GM18519 (cell line): ENCODE results near the gene CXCL17.

Experiments
- ATAC-seq: cut with Tn5 transposase; IDR thresholded peaks from one replicate; pipeline ENCODE4 v1.9.1; 2021; ENCODE audit warnings: mild to moderate bottlenecking, moderate library complexity; ENCODE audit not compliant: unreplicated experiment, low FRiP score

Gene CXCL17

DNA sequence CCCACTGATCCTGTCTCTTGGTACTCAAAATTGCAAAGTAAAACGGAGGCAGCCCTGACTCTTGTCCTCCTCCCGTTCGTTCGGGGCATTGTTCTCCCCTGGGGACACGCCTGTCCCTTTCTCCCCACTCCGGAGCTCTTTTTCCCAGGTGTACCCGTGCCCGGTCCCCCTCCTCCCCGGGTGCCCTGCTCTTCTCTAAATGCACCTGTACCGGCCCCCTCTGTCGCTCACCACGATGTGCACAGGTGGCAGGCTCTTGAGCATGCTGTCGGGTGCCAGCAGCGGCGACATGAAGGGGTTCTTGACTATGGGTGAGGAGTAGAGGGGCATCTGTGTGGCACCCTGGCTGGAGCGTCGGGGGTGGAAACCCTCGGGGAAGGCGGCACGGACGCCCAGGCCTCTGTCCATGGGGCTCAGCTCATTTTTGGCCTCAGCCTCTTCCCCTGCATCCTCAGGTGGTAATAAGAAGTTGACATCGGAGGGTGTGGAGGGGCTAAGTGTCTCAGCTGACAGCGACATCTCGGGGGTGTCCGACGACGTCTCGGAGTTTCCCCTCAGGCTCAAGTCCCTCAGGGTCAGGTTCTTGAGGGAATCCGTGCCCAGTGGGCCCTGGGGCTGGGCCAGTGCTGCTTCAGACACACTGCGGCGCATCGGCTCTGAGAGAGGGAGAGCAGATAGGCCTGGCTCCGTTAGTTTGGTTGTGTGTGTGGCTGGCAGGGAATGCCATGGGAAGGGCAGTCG is 40.2 kb downstream of the CXCL17 start:
- no peak for ATAC-seq

DNA sequence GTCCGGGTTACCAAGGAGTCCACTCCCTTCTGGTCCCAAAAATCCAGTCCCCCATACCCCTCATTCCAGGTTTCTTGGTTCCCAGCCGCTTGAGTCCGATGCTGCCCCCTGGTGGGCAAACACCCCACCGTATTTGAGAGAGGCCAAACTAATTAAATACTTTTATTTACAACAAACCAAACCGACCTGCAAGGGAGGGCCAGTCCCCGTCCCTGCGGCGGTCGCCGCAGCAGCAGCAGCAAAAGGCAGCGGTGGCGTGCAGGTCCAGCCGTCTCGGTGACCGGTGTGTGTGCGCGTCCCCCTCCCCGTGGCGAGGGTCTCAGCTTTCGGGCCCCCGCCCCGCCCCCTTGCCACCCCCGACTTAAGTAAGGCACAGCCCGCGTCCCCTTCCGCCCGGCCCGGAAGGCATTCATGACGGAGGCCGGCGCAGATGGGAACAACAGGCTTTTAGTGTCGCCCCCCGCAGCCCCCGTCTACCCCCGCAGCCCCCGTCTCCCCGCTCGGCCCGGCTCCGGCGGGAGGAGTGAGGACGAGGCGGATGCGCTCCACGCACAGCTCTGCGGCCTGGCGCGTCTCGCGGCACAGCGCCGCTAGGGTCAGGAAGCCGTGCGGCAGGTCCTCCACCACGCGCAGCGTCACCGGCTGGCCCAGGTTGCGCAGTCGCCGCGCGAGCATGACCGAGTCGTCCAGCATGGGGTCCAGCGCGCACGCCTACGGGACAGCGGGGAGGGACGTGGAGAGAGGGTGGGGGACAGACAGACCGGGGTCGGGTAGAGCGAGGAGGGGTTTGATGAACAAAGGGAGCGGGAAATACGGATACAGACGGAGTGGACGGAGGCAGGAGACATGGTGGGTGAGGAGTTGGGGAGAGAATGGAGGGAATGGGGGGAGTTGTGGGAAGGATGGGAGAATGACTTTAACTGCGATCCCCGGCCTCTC is 41.1 kb downstream of the CXCL17 start:
- no peak for ATAC-seq

DNA sequence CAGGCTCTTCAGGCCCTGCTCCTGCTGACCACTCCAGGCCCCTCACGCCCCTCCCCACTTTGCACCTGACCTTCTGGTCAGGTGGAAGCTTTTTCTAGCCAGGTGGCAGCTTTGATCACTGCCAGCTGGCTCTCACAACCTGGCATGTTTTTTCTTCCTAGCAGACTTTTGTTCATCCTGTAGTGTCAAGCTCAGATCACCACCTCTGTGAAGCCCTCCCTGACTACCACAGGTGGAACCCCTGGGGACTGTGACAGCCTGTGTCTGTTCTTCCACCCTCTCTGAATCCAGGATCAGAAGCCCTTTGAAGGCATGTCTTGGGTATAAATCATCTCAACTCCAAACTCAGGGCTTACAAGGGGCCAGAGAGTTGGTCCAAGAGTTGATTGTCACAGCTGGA is 42.3 kb downstream of the CXCL17 start:
- no peak for ATAC-seq

DNA sequence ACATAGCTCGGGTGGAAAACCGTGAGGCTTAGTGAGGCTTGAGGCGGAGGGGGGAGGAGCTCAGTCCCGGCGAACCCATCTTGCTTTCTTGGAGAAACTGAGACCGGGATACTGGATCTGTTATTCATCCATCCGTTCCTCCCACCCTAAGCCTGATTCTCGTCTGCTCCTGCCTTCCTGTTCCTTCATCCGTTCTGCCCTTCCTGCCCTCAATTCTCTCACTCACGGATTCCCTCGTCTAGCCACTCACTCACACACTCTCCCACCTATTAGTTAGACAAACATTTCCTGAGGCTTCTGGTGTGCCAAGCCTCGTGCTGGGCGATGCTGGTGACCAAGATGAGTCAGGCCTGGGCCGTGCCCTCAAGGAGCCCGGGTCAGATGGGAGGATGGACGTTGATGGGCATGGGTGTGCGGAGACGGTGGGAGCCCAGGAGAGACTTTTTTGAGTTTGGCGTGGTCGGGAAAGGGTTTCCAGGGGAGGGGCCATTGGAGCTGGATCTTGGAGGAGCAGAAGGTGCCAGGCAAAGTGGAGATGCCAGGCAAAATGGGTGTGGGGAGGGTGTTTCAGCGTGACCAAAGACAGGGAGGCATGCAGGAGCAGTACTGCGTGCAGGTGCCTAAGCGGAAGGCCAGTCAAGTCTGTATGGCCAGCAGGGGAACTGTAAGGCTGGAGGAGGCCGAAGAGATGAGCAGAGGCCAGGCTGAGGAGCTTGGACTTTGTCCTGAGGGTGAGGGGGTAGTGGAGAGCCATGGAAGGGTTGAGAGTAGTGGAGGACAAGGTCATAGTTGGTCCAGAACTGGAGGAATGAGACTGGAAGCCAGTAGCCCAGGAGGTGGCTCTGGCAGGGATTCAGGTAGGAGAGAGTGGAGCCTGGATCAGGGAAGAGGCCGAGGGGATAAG is 45.2 kb downstream of the CXCL17 start:
- ATAC-seq: no peak

DNA sequence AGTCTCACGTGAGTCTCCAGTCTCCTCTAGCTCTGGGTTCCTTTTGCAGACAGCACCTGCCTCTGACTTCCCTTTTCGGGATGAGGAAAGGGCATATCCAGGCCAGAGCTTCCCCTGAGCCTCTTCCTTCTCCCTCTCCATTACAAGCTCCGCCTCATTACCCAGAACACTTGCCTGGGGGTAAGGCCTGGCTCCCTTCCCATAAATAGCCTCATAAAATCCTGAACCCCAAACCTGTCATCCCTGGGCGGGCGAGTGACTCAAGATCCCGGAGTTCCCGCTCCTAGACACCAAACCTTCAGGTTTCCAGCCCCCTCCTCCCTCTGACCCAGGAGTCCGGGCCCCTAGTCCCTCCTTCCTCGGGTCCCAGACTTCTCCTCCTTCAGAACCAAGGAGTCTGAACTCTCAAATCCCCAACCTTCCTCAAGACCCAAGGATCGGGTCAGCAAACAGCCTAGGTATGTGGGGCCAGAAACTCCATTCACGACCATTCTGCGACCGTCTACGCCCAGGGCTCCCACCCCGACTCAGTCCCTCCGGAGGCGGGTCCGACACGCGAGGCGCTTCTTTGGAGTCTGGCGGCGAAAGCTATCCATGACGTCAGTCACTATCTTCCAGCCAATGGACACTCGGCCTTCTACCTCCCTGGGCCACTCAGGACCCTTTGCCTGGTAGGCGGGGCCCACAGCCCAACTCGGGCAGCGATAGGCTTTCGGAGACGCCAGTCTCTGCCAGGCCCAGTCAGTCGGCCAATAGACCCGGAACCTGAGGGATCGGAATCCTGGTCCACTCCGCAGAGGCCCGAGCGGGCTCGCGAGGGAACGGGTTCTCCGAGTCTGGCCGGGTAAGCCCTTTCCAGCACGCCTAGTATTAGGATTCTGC is 46.1 kb downstream of the CXCL17 start:
- ATAC-seq: peak; percentile 79

DNA sequence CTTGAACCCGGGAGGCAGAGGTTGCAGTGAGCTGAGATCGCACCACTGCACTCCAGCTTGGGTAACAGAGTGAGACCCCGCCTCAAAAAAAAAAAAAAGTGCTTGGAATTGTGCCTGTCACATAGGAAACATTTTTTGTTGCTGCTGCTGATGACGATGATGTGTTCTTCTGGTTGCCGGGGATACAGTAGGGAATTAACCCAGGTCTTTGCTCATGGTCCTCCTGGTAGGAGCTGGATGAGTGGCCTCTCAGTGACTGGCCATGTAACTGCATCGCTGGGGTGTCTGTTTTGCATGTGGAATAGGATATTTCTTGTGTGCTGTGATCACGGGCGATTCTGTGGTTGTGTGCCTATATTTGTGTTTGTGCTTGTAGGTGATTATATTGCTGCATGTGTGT is 48.0 kb downstream of the CXCL17 start:
- ATAC-seq: no peak

DNA sequence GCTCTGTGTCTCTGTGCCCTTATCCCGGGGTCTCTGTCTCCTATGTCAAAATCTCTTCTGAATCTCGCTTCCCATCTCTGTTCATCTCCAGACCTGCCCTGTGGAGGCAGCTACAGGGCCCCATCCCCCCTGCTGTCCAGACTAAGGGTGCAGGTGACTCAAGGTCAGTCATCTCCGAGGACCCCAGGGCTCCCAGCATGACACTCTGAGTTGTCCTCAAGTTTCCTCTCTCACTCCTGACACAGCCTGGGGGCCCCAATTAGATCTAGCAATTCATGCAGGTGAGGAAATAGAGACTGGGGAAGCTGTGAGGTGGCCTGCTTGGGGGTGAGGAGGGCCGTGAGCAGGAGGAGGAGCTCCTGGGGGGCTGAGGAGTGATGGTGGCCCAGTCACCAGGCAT is 50.6 kb downstream of the CXCL17 start:
- ATAC-seq: no peak

DNA sequence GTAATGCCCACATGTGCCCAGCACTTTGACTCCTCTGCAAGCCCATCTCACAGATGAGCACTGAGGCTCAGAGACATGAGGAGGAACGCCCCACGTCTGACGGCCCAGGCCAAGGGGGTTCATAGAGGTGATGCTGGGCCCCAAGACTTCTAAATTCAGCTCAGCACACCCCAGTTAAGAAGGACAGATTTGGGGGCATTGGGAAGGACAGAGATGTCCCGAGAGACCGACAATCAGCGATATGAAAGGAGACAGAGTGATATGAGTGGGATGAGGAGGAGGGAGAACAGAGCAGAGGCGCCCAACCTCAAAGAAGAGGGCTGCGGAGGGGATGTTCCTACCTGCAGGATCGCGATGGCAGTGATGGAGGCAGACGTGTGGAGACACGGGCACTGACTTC is 52.8 kb downstream of the CXCL17 start, which contains the start of gene CNFN:
TSS of gene CNFN (minus strand) at position 399 of the 400 bp plus-strand sequence. CDS start 1,260 bp downstream, outside the sequence.
- no peak for ATAC-seq

DNA sequence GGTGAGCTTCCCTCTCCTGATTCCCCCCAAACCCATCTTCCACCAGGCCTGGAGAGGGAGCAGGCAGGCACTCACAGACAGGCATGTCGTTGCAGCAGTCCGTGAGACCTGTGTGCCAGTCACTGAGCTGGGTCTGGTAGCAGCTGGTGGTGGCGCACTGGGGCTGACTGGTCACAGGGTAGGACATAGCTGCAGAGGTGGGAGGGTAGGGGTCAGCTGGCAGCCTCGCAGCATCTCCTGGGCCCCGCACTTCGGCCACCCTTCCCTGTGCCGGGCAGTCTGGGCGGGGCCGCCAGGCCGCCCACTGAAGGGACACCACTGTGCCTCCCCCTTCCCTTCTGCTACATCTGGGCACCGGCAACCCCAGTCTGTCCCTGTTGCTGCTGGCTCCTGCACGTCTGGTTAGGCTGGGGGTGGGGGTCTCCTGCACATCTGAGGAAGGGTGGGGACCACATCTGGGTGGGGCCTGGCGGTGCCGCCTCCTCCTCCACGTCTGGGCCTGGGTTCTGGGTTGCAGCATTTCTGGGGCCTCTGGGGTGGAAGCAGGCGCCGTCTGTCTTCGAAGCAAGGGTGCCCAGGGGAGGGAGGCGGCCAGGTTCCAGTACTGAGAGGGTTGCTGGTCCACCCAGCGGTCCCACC is 53.8 kb downstream of the CXCL17 start:
- ATAC-seq: no peak

DNA sequence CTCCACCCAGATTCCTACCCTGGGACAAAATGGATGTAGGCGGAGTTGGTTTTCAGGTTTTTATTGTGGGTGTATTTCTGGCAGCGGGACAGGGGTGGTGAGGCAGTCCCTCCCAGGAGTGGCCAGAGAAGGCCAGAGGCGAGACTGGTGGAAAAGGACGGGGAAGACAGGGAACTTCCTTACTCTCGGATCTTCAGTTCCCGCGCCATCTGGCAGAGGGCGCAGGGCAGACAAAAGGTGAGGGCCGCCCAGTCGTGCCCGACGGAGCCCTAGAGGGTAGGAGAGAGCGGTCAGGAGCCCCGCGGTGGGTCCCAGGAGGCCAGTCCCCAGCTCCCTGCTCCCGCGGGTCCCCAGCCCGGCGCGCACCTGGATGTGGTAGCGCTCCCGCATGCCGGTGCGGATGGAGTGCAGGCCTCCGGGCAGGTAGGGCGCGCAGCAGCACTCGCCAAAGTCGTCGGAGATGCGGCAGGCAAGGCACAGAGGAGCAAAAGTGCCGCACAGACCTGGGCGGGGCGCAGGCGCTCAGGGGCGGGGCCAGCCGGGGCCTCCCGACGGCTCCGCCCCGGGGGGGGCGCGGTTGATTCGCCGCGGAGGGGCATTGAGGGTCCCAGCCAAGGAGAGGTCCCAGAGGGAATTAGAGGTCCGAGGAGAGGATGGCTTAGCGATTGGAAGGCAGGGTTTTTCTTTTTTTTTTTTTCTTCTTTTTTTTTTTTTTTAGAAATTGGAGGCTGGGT is 55.6 kb downstream of the CXCL17 start:
- ATAC-seq: no peak

DNA sequence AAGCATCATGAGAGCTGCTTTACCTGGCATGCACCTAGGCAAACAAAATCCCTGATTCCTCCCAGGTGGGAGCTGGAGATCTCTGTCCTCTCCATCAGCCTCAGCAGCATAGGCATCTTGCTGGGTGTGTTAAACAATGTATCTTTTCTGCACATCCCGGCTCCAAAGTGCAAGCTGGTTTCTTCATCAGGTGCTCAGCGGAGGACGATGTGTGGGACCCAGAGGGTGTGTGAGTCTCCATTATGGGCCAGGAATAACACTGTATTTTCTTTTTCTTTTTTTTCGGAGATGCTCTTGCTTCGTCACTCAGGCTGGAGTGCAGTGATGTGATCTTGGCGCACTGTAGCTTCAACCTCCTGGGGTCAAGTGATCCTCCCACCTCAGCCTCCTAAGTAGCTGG is 62.6 kb downstream of the CXCL17 start:
- ATAC-seq: no peak
